Activated gamma-delta T cell treated with Interleukin-2 at 50 U/mL for 16 hours (primary cell): ENCODE results near the gene TMEM163.

Experiments used
- DNase-seq: peaks from one replicate; pipeline ENCODE4 v3.0.0-alpha.2; 2020

Gene TMEM163

DNA sequence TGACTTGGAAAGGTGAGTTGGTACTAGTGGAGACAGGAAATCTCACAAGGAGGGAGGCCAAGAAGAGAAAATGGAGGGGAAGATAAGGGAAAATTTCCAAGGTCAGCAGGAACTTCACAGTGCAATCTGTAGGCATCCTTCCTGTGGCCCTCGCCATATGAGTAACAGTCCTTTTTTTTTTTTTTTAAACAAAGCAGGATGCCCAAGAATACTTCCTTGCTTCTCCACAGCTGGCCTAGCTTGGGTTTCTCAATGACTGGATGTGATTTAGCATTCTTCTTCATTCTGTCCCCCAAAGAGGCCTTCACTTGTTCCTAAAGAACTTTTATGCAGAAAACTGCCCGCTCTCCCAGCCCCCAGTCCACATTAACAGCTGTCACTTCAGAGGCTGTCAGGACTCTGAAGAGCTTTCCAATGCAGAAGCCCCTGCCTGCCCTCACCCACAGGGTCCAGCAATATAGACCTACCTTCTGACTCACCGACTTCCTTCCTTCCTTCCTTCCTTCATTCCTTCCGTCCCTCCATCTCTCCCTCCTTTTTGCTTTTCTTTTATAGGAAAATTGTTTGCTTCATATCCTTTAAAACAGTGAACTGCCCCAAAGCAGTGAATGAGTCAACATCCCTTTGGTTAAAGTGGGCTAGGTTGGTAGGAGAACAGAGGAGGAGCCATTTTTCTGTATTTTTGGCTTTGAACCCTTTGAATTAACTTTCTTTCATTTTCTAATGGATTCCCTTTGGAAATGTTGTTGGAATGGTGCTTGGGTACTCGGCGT lies 292.9 kb downstream of the TMEM163 start:
- DNase-seq, result no peak

- DNase-seq, result no peak
These were observed 297.1 kb downstream of the TMEM163 start for GRCh38 chr2:134421556-134422328.

DNA sequence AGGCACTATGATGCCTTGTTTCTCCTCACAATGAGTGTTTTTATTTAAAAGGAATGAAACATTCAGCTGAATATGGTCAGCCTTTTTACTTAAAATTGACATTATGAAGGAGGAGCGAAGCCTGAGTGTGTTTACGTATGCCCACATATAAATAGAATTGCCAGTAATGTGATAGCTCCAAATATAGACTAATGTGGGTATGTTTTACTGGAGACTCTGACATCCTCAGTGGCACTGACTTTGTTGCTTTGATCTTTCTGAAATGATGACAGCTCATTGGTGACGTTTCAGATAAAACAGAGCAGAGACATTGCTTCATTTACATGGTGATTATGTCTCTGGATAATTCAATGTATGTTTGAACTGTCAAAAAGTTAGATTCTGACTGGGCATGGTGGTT lies 297.9 kb downstream of the TMEM163 start:
- no peak for DNase-seq

- no peak for DNase-seq
These were observed 298.5 kb downstream of the TMEM163 start for GRCh38 chr2:134420259-134420658.

DNA sequence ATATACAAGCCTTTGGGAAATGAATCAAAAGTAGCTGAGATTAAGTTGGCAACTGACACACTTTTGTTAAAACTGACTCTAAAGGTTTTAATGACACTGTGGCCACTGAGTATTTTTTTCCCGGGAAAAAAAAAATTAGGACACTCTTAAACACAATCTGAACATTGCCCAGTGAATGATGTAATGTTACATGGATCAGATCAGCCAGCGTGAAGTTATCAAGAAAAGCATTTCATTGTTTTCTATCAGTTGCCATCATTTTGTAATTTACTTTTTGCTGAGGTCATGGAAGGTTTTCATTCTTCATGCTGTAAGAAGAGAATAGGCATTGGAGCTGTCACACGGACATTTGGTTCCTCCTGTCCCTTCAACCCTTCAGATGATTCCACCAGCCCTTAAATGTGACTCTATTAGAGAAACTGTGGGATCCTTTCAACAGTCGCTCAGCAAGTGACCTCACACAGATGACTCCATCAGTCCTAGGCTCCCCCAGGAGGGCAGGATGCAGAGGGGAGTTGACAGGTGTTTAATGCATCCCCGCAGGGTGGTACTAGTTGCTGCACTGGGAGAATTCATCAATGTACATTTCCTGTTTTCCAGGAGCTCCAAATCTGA lies 300.7 kb downstream of the TMEM163 start:
- DNase-seq, result no peak

DNA sequence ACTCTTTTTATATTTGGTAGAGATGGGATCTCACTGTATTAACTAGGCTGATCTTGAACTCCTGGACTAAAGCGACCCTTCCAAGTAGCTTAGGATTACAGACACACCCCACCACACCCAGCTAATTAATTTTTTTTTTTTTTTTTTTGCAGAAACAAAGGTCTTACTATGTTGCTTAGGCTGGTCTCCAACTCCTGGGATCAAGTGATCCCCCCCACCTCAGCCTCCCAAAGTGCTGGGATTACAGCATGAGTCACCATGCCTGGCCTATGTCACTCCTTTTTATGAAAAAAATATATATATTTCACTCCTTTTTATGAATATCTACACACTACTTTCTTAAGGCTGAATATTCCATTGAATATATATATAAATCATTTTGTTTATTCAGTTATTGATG lies 302.2 kb downstream of the TMEM163 start:
- no peak for DNase-seq

DNA sequence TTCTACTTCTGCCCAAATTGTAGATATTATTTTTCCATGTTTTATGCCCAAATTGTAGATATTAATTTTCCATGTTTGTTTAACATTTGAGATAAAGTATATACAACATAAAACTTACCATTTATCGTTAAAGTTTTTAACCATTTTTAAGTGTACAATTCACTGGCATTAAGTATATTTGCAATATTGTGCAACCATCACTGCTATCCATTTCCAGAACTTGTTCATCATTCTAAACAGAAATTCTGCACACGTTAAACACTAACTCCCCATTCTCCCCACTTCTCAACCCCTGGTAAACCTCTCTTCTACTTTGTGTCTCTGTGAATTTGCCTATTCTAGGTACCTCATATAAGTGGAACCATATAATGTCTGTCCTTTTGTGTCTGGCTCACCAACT lies 302.8 kb downstream of the TMEM163 start:
- no peak for DNase-seq

DNA sequence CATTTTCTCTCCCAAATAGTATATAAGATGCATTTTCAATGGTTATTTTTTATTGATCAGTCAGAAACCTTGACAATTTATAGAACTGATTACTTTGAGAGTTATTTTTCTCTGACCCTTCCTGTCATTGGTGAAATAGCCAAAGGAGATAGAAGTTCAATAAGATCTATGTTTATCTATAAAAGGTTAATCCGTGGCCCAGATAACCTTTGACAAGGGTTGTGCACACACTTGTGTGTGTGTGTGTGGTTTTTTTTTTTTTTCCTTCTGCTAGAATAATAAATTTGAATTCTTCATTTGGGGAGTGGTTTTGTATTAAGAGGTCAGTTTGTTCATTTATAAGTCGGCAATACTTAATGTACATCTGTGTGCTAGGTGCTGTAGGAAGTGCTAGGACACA lies 304.9 kb downstream of the TMEM163 start:
- no peak for DNase-seq

DNA sequence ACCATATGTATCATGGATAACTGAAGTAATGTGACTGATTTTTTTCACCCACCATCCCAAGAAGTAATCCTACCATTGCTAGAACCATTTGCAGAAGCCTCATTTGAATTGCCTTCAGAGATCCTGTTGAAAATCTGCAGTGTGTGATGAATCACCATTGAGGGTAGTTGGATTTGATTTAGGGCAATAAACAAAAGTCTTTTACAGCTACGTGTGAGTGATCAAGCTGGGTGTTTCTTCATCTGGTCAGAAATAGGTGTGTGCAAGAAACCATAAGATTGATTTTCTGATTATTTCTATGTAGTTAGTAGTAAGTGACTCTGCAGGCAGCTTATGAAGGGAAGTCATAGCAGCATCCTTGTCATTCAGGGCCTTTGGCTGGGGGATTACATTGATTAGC lies 305.4 kb downstream of the TMEM163 start:
- DNase-seq, result no peak

DNA sequence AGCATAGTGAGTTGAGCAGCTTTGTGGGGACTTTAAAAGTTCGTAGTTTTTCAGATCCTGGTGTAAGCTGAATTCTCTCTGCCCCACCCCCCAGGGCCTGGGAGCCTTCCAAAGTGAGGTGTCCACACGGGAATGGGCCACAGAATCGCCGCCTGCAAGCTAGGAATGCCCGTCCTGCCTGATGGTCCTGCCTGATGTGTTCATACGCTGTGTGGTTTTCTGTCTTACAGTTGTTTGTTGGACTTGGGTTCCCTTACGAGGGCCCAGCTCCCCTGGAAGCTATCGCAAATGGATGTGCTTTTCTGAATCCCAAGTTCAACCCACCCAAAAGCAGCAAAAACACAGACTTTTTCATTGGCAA lies 306.2 kb downstream of the TMEM163 start:
- no peak for DNase-seq

GRCh38 chr2:134411828-134412638 lies 306.8 kb downstream of the TMEM163 start:
- DNase-seq, result peak; percentile 63

DNA sequence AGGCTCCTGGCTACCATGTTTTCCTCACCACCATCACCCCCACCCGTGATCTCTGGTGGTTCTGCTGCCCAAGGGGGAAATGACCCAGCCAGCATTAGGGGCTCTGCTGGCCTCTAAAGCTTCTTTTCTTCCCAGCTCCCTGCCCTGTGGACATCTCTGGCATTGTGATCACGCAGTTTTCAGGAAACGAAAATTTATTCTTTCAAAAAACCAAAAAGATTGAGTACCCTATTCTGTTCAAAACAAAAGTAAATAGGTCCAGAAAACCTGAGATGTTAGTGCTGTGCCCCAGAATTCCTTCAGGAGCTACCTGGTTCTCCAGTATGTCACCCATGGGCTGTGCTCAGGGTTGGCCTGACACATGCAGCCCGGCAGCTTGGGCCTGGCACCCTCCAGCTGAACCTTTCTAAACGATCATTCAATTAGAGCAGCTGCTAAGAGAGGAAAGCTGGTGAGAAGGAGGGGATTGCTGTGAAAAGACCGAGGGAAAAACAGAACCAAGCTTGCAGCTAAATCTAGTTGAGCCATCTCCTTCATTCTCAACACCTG lies 307.4 kb downstream of the TMEM163 start:
- no peak for DNase-seq

- no peak for DNase-seq
These were observed 308.0 kb downstream of the TMEM163 start for GRCh38 chr2:134410831-134411231.

DNA sequence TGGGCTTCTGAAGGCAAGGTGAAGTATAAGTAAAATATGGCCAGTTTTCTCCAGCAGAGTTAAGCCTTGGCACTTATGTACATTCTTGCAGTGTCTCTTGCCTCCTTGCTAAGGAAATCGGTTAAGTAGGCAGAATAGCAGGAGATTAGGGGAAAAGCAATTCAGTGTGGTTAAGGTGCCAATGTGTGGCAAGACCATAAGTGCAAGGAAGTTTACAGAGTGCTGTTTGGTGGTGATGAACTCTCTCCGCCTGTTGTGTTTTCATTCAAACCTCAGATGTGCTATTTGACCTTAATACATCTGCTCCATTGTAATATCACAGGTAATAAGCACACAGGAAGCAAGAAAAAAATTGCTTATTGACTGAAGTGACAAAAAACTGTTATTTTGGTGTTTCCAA lies 308.8 kb downstream of the TMEM163 start:
- no peak for DNase-seq

- DNase-seq, result no peak
These were observed 310.0 kb downstream of the TMEM163 start for GRCh38 chr2:134408791-134409190.

- DNase-seq, result no peak
These were observed 310.4 kb downstream of the TMEM163 start for GRCh38 chr2:134408386-134408785.

DNA sequence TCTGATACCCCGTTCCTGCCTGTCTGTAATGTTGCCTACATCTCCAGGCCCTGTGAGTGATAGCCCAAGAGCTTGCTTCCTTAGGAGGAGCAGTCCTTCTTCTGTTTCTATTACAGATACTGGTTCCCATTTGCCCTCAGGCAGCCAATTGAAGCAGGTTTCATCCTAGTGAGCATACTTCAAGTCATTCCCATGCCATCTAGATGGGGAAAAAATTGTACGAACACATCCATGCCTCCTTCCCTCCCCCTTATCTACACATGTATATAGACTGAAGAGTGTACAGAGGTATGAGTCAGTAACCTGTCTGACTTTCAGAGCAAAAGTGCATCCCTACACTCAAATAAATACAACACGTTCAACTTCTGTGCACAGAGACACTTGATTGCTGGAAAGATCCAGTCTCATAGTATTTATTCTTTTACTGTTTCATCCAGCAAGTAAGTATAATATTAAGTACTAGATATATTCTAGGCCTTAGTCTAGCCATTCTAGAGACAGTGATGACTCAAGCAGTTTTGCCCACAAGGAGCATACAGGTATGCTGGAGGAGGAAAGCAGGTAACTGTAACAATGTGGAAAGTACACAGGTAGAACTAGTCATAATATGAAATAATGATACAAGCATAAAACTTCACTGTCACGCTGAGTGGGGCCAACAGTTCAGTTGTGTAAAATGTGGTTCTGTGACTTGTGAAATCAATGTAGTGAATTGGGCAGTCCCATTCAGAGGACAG lies 311.5 kb downstream of the TMEM163 start:
- DNase-seq, result no peak

DNA sequence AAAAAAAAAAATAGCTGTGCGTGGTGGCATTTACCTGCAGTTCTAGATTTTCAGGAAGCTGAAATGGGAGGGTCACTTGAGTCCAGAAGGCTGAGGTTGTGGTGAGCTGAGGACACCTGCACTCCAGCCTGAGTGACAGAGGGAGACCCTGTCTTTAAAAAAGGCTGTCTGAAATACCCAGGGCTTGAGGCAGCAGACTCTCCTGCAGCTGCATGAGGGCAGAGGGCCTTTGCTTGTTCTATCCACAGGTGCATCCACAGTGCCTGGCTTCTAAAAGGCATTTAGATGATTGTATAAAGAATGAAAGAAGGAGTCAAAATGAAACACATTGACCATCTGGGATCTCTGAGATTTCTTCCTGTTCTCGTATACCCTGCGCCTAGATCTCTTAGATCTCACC lies 312.1 kb downstream of the TMEM163 start:
- no peak for DNase-seq

DNA sequence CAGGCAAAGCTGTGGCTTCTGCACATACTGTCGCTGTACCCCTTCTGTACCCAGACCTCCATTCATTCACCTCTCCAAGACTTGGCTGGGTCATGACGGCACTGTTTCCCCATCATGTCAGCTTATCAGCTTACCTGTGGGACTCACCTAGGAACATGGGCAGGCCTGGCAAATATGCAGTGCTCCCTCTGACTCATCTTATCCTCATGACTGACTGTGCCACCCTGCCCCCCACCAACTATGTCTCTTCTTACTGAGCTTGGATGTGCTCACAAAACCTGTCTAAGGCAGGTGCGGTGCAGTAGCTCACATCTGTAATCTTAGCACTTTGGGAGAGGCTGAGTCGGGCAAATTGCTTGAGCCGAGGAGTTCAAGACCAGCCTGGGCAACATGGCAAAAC lies 312.5 kb downstream of the TMEM163 start:
- DNase-seq, result no peak
